IMR-90 (cell line): ENCODE measurements around the gene SHLD3. TPM values are rescaled to one million over a fixed set of nuclear protein-coding genes. Genes with fewer than 3 reads are reported as not detected.

ENCODE experiments used
- ATAC-seq: fragments of 200-7000 bp; cut with Tn5 transposase; 2 replicates; pipeline ENCODE4 v1.9.1; 2020; ENCODE audit warnings: low read depth, mild to moderate bottlenecking, moderate library complexity
- BruUV-seq: library from RNA; stranded (reverse); fragments of 400-500 nt; replicated peaks from 2 replicates; lab custom pipeline; 2021; lab: Mats Ljungman, UMichigan
- CTCF ChIA-PET: fragments of 300-600 bp; formaldehyde crosslinking; extraction: SDS; loops from one replicate; lab custom pipeline; 2021; ENCODE audit warnings: antibody characterized with exemption; lab: Yijun Ruan, JAX
- POLR2A ChIA-PET: fragments of 300-600 bp; sonication (Branson Sonifier 250); formaldehyde crosslinking; loops from one replicate; lab custom pipeline; 2022; ENCODE audit warnings: antibody characterized with exemption; ENCODE audit not compliant: unreplicated experiment; lab: Charles Lee
- DNase-seq: peaks from one replicate; pipeline ENCODE4 v3.0.0; 2013
- H2AFZ ChIP-seq: replicated peaks from 2 replicates; pipeline ENCODE3; 2013; ENCODE audit warnings: low read length, mild to moderate bottlenecking; ENCODE audit not compliant: poor library complexity
- H2AK5ac ChIP-seq: 2 replicates; pipeline ENCODE4 v1.6.1; 2013; ENCODE audit warnings: low read depth, low read length, inconsistent platforms
- H2AK9ac ChIP-seq: replicated peaks from 2 replicates; pipeline ENCODE3; 2013; ENCODE audit warnings: mild to moderate bottlenecking, low read depth, low read length, moderate library complexity; ENCODE audit not compliant: poor library complexity
- H2BK120ac ChIP-seq: 2 replicates; pipeline ENCODE4 v1.6.1; 2013; ENCODE audit warnings: low read depth, low read length, inconsistent platforms
- H2BK15ac ChIP-seq: 3 replicates; pipeline ENCODE4 v1.6.1; 2013; ENCODE audit warnings: low read depth, low read length, inconsistent platforms
- H2BK20ac ChIP-seq: 2 replicates; pipeline ENCODE4 v1.6.1; 2013; ENCODE audit warnings: low read depth, mild to moderate bottlenecking, inconsistent platforms, low read length, moderate library complexity
- H2BK5ac ChIP-seq: 2 replicates; pipeline ENCODE4 v1.6.1; 2013; ENCODE audit warnings: mild to moderate bottlenecking, low read depth, low read length, inconsistent platforms; ENCODE audit not compliant: poor library complexity, severe bottlenecking
- H3K14ac ChIP-seq: replicated peaks from 2 replicates; pipeline ENCODE4 v1.6.1; 2013; ENCODE audit warnings: low read depth, low read length, inconsistent platforms
- H3K18ac ChIP-seq: 2 replicates; pipeline ENCODE4 v1.6.1; 2013; ENCODE audit warnings: low read depth, low read length, control low read depth
- H3K23ac ChIP-seq: 2 replicates; pipeline ENCODE4 v1.6.1; 2013; ENCODE audit warnings: low read depth, low read length, inconsistent platforms
- H3K27ac ChIP-seq: 2 replicates; pipeline ENCODE4 v1.5.1; 2013; ENCODE audit warnings: mild to moderate bottlenecking, control low read depth, low read length; ENCODE audit not compliant: insufficient read depth
- H3K27me3 ChIP-seq: 2 replicates; pipeline ENCODE4 v1.6.1; 2013; ENCODE audit warnings: low read length; ENCODE audit not compliant: control insufficient read depth, insufficient read depth
- H3K36me3 ChIP-seq: 2 replicates; pipeline ENCODE4 v1.6.1; 2013; ENCODE audit warnings: low read length, mixed read lengths; ENCODE audit not compliant: control insufficient read depth, insufficient read depth
- H3K4ac ChIP-seq: 2 replicates; pipeline ENCODE4 v1.6.1; 2013; ENCODE audit warnings: low read depth, low read length, inconsistent platforms
- H3K4me1 ChIP-seq: 2 replicates; pipeline ENCODE4 v1.6.1; 2013; ENCODE audit warnings: low read length, mixed read lengths; ENCODE audit not compliant: control insufficient read depth, insufficient read depth
- H3K4me2 ChIP-seq: 2 replicates; pipeline ENCODE4 v1.6.1; 2013; ENCODE audit warnings: low read depth, mild to moderate bottlenecking, control low read depth, low read length, moderate library complexity
- H3K4me3 ChIP-seq: 2 replicates; pipeline ENCODE4 v1.5.1; 2013; ENCODE audit warnings: low read depth, mild to moderate bottlenecking, control low read depth, low read length, moderate library complexity; ENCODE audit not compliant: insufficient read depth
- H3K56ac ChIP-seq: 2 replicates; pipeline ENCODE4 v1.6.1; 2013; ENCODE audit warnings: low read length, inconsistent platforms; ENCODE audit not compliant: insufficient read depth; ENCODE audit errors: extremely low read depth
- H3K79me1 ChIP-seq, 2 experiments: 2 replicates each; pipeline ENCODE4 v1.6.1; 2013; ENCODE audit warnings: low read length in 2 of 2, inconsistent platforms in 1 of 2, low read depth in 1 of 2
- H3K9ac ChIP-seq: 2 replicates; pipeline ENCODE4 v1.6.1; 2013; ENCODE audit warnings: low read depth, low read length, control low read depth
- H3K9me1 ChIP-seq: 2 replicates; pipeline ENCODE4 v1.6.1; 2013; ENCODE audit warnings: low read length, inconsistent platforms; ENCODE audit not compliant: insufficient read depth
- H3K9me3 ChIP-seq: 2 replicates; pipeline ENCODE4 v1.6.1; 2013; ENCODE audit warnings: low read length; ENCODE audit not compliant: control insufficient read depth, insufficient read depth
- H4K20me1 ChIP-seq: 2 replicates; pipeline ENCODE4 v1.6.1; 2013; ENCODE audit warnings: low read length, inconsistent platforms; ENCODE audit not compliant: insufficient read depth
- H4K5ac ChIP-seq: 2 replicates; pipeline ENCODE4 v1.6.1; 2013; ENCODE audit warnings: mild to moderate bottlenecking, low read depth, low read length, control low read depth
- H4K8ac ChIP-seq, 2 experiments: 2 replicates each; pipeline ENCODE4 v1.6.1; 2013; ENCODE audit warnings: low read depth in 2 of 2, low read length in 2 of 2, control low read depth in 1 of 2, inconsistent platforms in 1 of 2
- H4K91ac ChIP-seq: 2 replicates; pipeline ENCODE4 v1.6.1; 2013; ENCODE audit warnings: low read depth, low read length, inconsistent platforms; ENCODE audit not compliant: insufficient read depth
- BHLHE40 ChIP-seq: fragments of 150-350 bp; IDR thresholded peaks from 2 replicates; pipeline ENCODE4 v1.6.1; 2016; ENCODE audit warnings: mild to moderate bottlenecking, low read depth, low read length
- CTCF ChIP-seq: conservative IDR thresholded peaks from 2 replicates; pipeline ENCODE4 v1.5.1; 2012; ENCODE audit warnings: mild to moderate bottlenecking, low read depth, low read length, improper control_type of control experiment
- ELK1 ChIP-seq: fragments of 150-350 bp; IDR thresholded peaks from 2 replicates; pipeline ENCODE4 v1.6.1; 2016; ENCODE audit warnings: low read depth, mild to moderate bottlenecking, low read length, moderate library complexity, borderline replicate concordance
- FOS ChIP-seq: fragments of 150-350 bp; IDR thresholded peaks from 2 replicates; pipeline ENCODE4 v1.6.1; 2016; ENCODE audit warnings: low read depth, low read length
- MAFK ChIP-seq: IDR thresholded peaks from 2 replicates; pipeline ENCODE4 v1.6.1; 2012; ENCODE audit warnings: low read depth, low read length, improper control_type of control experiment
- MAZ ChIP-seq: IDR thresholded peaks from 2 replicates; pipeline ENCODE4 v1.6.1; 2012; ENCODE audit warnings: low read depth, mild to moderate bottlenecking, low read length, improper control_type of control experiment, moderate library complexity, borderline replicate concordance
- MXI1 ChIP-seq: IDR thresholded peaks from 2 replicates; pipeline ENCODE4 v1.6.1; 2012; ENCODE audit warnings: low read depth, mild to moderate bottlenecking, low read length, moderate library complexity, borderline replicate concordance
- NFE2L2 ChIP-seq: fragments of 150-350 bp; IDR thresholded peaks from 2 replicates; pipeline ENCODE4 v1.6.1; 2016; ENCODE audit warnings: low read depth, mild to moderate bottlenecking, low read length
- POLR2A ChIP-seq: IDR thresholded peaks from 2 replicates; pipeline ENCODE4 v1.6.1; 2012; ENCODE audit warnings: mild to moderate bottlenecking, low read depth, low read length
- RAD21 ChIP-seq: IDR thresholded peaks from 2 replicates; pipeline ENCODE4 v1.6.1; 2012; ENCODE audit warnings: low read length, improper control_type of control experiment
- RCOR1 ChIP-seq: IDR thresholded peaks from 2 replicates; pipeline ENCODE4 v1.6.1; 2012; ENCODE audit warnings: mild to moderate bottlenecking, low read length, improper control_type of control experiment; ENCODE audit not compliant: insufficient replicate concordance
- RFX5 ChIP-seq: IDR thresholded peaks from 2 replicates; pipeline ENCODE4 v1.8.0; 2012; ENCODE audit warnings: low read depth, mild to moderate bottlenecking, low read length, moderate library complexity
- SMC3 ChIP-seq: fragments of 150-350 bp; IDR thresholded peaks from 2 replicates; pipeline ENCODE4 v1.6.1; 2016; ENCODE audit warnings: low read depth, mild to moderate bottlenecking, antibody characterized with exemption, low read length, moderate library complexity
- WGBS, 2 experiments: methylation state at CpG; one replicate each; pipeline versions ENCODE4 v1.1.5 to v1.1.7; 2013; ENCODE audit warnings: missing lambda C conversion rate in 2 of 2; ENCODE audit not compliant: insufficient read length in 1 of 2; ENCODE audit errors: extremely low coverage in 2 of 2; 5-methylcytosine and 5-hydroxymethylcytosine counted together
- dilution Hi-C: fragments of 300-500 bp; cut with HindIII; formaldehyde crosslinking; loops from one replicate; pipeline ENCODE4 v1.14.3; 2018; ENCODE audit warnings: low sequenced_read_pairs; ENCODE audit not compliant: unreplicated experiment
- in situ Hi-C: fragments of 300-500 bp; cut with MboI; formaldehyde crosslinking; loops from 3 replicates; pipeline ENCODE4 v1.14.3; 2019; ENCODE audit warnings: low sequenced_read_pairs, inconsistent platforms, mixed read lengths
- intact Hi-C: fragments of 100-400 bp; cut with micrococcal nuclease; formaldehyde crosslinking; loops from 2 replicates; pipeline ENCODE4 v1.10.0; 2022
- polyA plus RNA-seq, 3 experiments: library from polyadenylated mRNA; depleted of rRNA; stranded (reverse); fragments of >200 nt; gene quantifications; 2 replicates each; pipeline ENCODE4 v1.2.3, GENCODE V29; 2012; ENCODE audit warnings: low replicate concordance in 1 of 3
- total RNA-seq: library from RNA; depleted of rRNA; stranded (reverse); fragments of >200 nt; gene quantifications from 2 replicates; pipeline ENCODE4 v1.2.3, GENCODE V29; 2012
- TF ChIP-seq, protein P1 (sequence below): fragments of 150-350 bp; IDR thresholded peaks from 2 replicates; pipeline ENCODE4 v1.6.1; 2017; ENCODE audit warnings: mild to moderate bottlenecking, antibody characterized with exemption, low read length, low read depth

SHLD3 gene
- total and polyA plus RNA-seq, 2 of the 4 experiments (the other 2 are of a cell fraction), result 1.7 to 2.5 TPM

GRCh38 chr5:65668696-65669095 is 43.9 kb downstream of the SHLD3 start:
- H2AK5ac ChIP-seq, result no peak overlapping the region
- H3K23ac ChIP-seq, result no peak overlapping the region
- no peaks in the 10 kb centered on the region for H4K20me1 ChIP-seq
- H3K14ac ChIP-seq, result no peak overlapping the region
- no peak overlapping the region for H3K56ac ChIP-seq
- no CpG with 5 or more reads among the region's 7 CpGs for WGBS, 2 experiments
- no peak overlapping the region for H3K18ac ChIP-seq
- no peak overlapping the region for H2AK9ac ChIP-seq
- H3K36me3 ChIP-seq, result peaks cover 9% of the 10 kb centered on the region
- BruUV-seq, result no TSS peak
- no peak overlapping the region for H2BK15ac ChIP-seq
- H3K4ac ChIP-seq, result no peak overlapping the region
- intact Hi-C loops, result no loop called here
- no peak overlapping the region for H2AFZ ChIP-seq
- no peak overlapping the region for H3K4me2 ChIP-seq
- H3K27me3 ChIP-seq, result no peaks in the 10 kb centered on the region
- H4K8ac ChIP-seq, result no peak overlapping the region
- H2BK20ac ChIP-seq, result no peak overlapping the region
- no peak overlapping the region for H3K4me3 ChIP-seq
- H3K79me1 ChIP-seq, result peaks cover 0 to 11% of the 10 kb centered on the region in 2 experiments; a peak in 2 of 4 replicates
- no peak overlapping the region for H3K27ac ChIP-seq
- H2BK5ac ChIP-seq, result no peak overlapping the region
- CTCF ChIA-PET, result no interaction called here
- H2BK120ac ChIP-seq, result no peak overlapping the region
- no peak overlapping the region for H3K9ac ChIP-seq
- no peak for TF ChIP-seq CTCF
- TF ChIP-seq, protein P1, sequence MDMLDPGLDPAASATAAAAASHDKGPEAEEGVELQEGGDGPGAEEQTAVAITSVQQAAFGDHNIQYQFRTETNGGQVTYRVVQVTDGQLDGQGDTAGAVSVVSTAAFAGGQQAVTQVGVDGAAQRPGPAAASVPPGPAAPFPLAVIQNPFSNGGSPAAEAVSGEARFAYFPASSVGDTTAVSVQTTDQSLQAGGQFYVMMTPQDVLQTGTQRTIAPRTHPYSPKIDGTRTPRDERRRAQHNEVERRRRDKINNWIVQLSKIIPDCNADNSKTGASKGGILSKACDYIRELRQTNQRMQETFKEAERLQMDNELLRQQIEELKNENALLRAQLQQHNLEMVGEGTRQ, result no peak
- TF ChIP-seq MXI1, result no peak
- no peak for TF ChIP-seq NFE2L2
- no peak for TF ChIP-seq SMC3
- no peak for TF ChIP-seq MAFK
- TF ChIP-seq POLR2A, result no peak
- TF ChIP-seq FOS, result no peak
- TF ChIP-seq RAD21, result no peak
- no peak for TF ChIP-seq RCOR1
- TF ChIP-seq ELK1, result no peak
- TF ChIP-seq MAZ, result no peak
- TF ChIP-seq BHLHE40, result no peak
- no peak for TF ChIP-seq RFX5
- dilution Hi-C loops, result no loop called here
- no peak overlapping the region for H4K91ac ChIP-seq
- H4K5ac ChIP-seq, result no peak overlapping the region
- peaks cover 4% of the 10 kb centered on the region; the same call in 1 of the 2 replicates for H3K4me1 ChIP-seq
- in situ Hi-C loops, result no loop called here
- DNase-seq (no peak), ATAC-seq (no peak)
- no peaks in the 10 kb centered on the region for H3K9me1 ChIP-seq
- POLR2A ChIA-PET, result no interaction called here
- H3K9me3 ChIP-seq, result no peaks in the 10 kb centered on the region
